ENCODE data around the gene STARD10.

Gene STARD10

GRCh38 chr11:72722050-72722748, 71.6 kb downstream of the STARD10 start:
- peak; percentile 90 for DNase-seq

- no peak for DNase-seq
These were observed 72.2 kb downstream of the STARD10 start for GRCh38 chr11:72721689-72722049.

- DNase-seq, result no peak
These were observed 72.6 kb downstream of the STARD10 start for GRCh38 chr11:72721276-72721675.

- DNase-seq, result no peak
These were observed 73.1 kb downstream of the STARD10 start for GRCh38 chr11:72720784-72721183.

GRCh38 chr11:72720047-72720446, 73.8 kb downstream of the STARD10 start:
- DNase-seq, result no peak

GRCh38 chr11:72719551-72719950, 74.3 kb downstream of the STARD10 start:
- no peak for DNase-seq

GRCh38 chr11:72719144-72719543, 74.7 kb downstream of the STARD10 start:
- DNase-seq, result no peak

- DNase-seq, result no peak
These were observed 75.7 kb downstream of the STARD10 start for GRCh38 chr11:72718101-72718501.

- DNase-seq, result no peak
These were observed 76.9 kb downstream of the STARD10 start for GRCh38 chr11:72716788-72717435.

GRCh38 chr11:72716290-72716689, 77.6 kb downstream of the STARD10 start:
- no peak for DNase-seq

GRCh38 chr11:72712841-72713240, 81.0 kb downstream of the STARD10 start:
- no peak for DNase-seq

GRCh38 chr11:72712168-72712751, 81.6 kb downstream of the STARD10 start:
- no peak for DNase-seq

GRCh38 chr11:72711141-72711540, 82.7 kb downstream of the STARD10 start:
- no peak for DNase-seq

GRCh38 chr11:72710278-72710677, 83.6 kb downstream of the STARD10 start:
- no peak for DNase-seq

GRCh38 chr11:72709478-72710238, 84.2 kb downstream of the STARD10 start:
- DNase-seq, result no peak

- no peak for DNase-seq
These were observed 86.8 kb downstream of the STARD10 start for GRCh38 chr11:72707032-72707431.

GRCh38 chr11:72706579-72706978, 87.3 kb downstream of the STARD10 start:
- no peak for DNase-seq

GRCh38 chr11:72705442-72706365, 88.1 kb downstream of the STARD10 start:
- no peak for DNase-seq

GRCh38 chr11:72704783-72705265, 89.0 kb downstream of the STARD10 start:
- DNase-seq, result no peak

All from NCI-H2029 (cell line).